Sciatic nerve (tissue), 2 donors: ENCODE results near the gene PGAM1. TPM values are rescaled to one million over a fixed set of nuclear protein-coding genes. Genes with fewer than 3 reads are reported as not detected.
A peak's percentile ranks its signal among the peaks of the same experiment; 100 is the strongest.

Experiments
- ATAC-seq: fragments of 200-7000 bp; cut with Tn5 transposase; one replicate; pipeline ENCODE4 v1.9.1; 2020; ENCODE audit warnings: mild to moderate bottlenecking, moderate library complexity
- DNase-seq: peaks from one replicate; pipeline ENCODE4 v3.0.0-alpha.2; 2020; ENCODE audit warnings: low spot score
- intact Hi-C: fragments of 100-400 bp; cut with DNase I; formaldehyde crosslinking; loops from one replicate; pipeline ENCODE4 v1.14.2; 2022
- total RNA-seq: library from RNA; stranded (reverse); fragmentation: NEBNext Ultra II Directional; extraction: Animal tissue kit (Norgen Biotek cat#: 25700); gene quantifications from one replicate; pipeline ENCODE4 v1.2.1, GENCODE V29; 2021
- donor health status: DM: no; HTN: no; CAD: no.
- donor health status: DM: no; HTN: no; CAD: no.

The PGAM1 gene
- 117 TPM for total RNA-seq

GRCh38 chr10:97425964-97426775 is at the start of gene PGAM1:
PGAM1 (plus strand) TSS chr10:97426191; CDS start chr10:97426308, 117 bp downstream.
- DNase-seq (peak; percentile 96), ATAC-seq (peak; percentile 98)
- intact Hi-C loops, result no loop called here

- ATAC-seq (no peak), DNase-seq (no peak)
- intact Hi-C loops, result no loop called here
These were observed 49.6 kb upstream of the PGAM1 start for GRCh38 chr10:97376413-97376812.

- DNase-seq, result no peak
- intact Hi-C loops, result no loop called here
- ATAC-seq, result peak; percentile 38
These were observed 46.8 kb upstream of the PGAM1 start for GRCh38 chr10:97378933-97379921.

- intact Hi-C loops, result no loop called here
- no peak for ATAC-seq
- DNase-seq, result no peak
These were observed 45.5 kb upstream of the PGAM1 start for GRCh38 chr10:97380516-97380915.

- ATAC-seq, result no peak
These were observed 44.4 kb upstream of the PGAM1 start for GRCh38 chr10:97381626-97382025.

GRCh38 chr10:97383159-97383558 is 42.8 kb upstream of the PGAM1 start:
- intact Hi-C loops, result no loop called here
- ATAC-seq (no peak), DNase-seq (no peak)

More at GRCh38 chr10:97381626-97382025, 44.4 kb upstream of the PGAM1 start:
- intact Hi-C loops, result no loop called here
- DNase-seq, result no peak

GRCh38 chr10:97384156-97384555 is 41.8 kb upstream of the PGAM1 start:
- no peak for ATAC-seq
- no peak for DNase-seq
- intact Hi-C loops, result no loop called here

- no peak for ATAC-seq
- DNase-seq, result no peak
- intact Hi-C loops, result no loop called here
These were observed 41.4 kb upstream of the PGAM1 start for GRCh38 chr10:97384641-97385040.

GRCh38 chr10:97385565-97385964 is 40.4 kb upstream of the PGAM1 start:
- intact Hi-C loops, result no loop called here
- ATAC-seq (no peak), DNase-seq (no peak)

GRCh38 chr10:97388152-97388551 is 37.8 kb upstream of the PGAM1 start:
- ATAC-seq (peak; percentile 23), DNase-seq (no peak)
- intact Hi-C loops, result no loop called here

- no peak for ATAC-seq
- intact Hi-C loops, result no loop called here
These were observed 35.9 kb upstream of the PGAM1 start for GRCh38 chr10:97390091-97390490.

GRCh38 chr10:97393034-97393573 is 32.9 kb upstream of the PGAM1 start:
- intact Hi-C loops, result no loop called here
- ATAC-seq (no peak), DNase-seq (no peak)

More at GRCh38 chr10:97390091-97390490, 35.9 kb upstream of the PGAM1 start:
- DNase-seq, result no peak

GRCh38 chr10:97396056-97396455 is 29.9 kb upstream of the PGAM1 start:
- DNase-seq (no peak), ATAC-seq (no peak)
- intact Hi-C loops, result no loop called here

GRCh38 chr10:97399843-97400545 is 26.0 kb upstream of the PGAM1 start:
- no peak for DNase-seq
- ATAC-seq, result no peak
- intact Hi-C loops, result no loop called here

- intact Hi-C loops, result no loop called here
- DNase-seq (peak; percentile 87), ATAC-seq (peak; percentile 99)
These were observed 25.1 kb upstream of the PGAM1 start, which contains the start of gene RRP12 for GRCh38 chr10:97400665-97401454. RRP12 (minus strand) TSS chr10:97401340; CDS start chr10:97401231, 109 bp downstream.

- intact Hi-C loops, result no loop called here
- ATAC-seq, result no peak
- DNase-seq, result no peak
These were observed 24.5 kb upstream of the PGAM1 start for GRCh38 chr10:97401455-97401919.

- ATAC-seq, result no peak
- no peak for DNase-seq
- intact Hi-C loops, result no loop called here
These were observed 21.9 kb upstream of the PGAM1 start for GRCh38 chr10:97404044-97404443.

- DNase-seq (no peak), ATAC-seq (no peak)
- intact Hi-C loops, result no loop called here
These were observed 19.9 kb upstream of the PGAM1 start for GRCh38 chr10:97406064-97406463.
